C1 segment of cervical spinal cord (tissue), 14 donors: ENCODE data around the gene ETV7.

Experiments
- DNase-seq, 14 donors: peaks; one replicate each; lab custom pipeline; 2025; lab: John Stamatoyannopoulos, UW

ETV7 gene

GRCh38 chr6:36323062-36323461, 64.4 kb downstream of the ETV7 start:
- DNase-seq: no peak

GRCh38 chr6:36322591-36322990, 64.9 kb downstream of the ETV7 start:
- no peak for DNase-seq

- DNase-seq: no peak
These were observed 67.0 kb downstream of the ETV7 start for GRCh38 chr6:36320475-36320874.

- DNase-seq: no peak
These were observed 67.6 kb downstream of the ETV7 start for GRCh38 chr6:36319821-36320220.

- no peak for DNase-seq
These were observed 68.1 kb downstream of the ETV7 start for GRCh38 chr6:36319436-36319762.

GRCh38 chr6:36318690-36319435, 68.6 kb downstream of the ETV7 start:
- no peak for DNase-seq

GRCh38 chr6:36317623-36318022, 69.8 kb downstream of the ETV7 start:
- DNase-seq: no peak
